HEK293T (cell line): ENCODE data around the gene CNP.

Source experiments
- CTCF ChIA-PET: fragments of 350-600 bp; formaldehyde crosslinking; extraction: SDS; loops from one replicate; lab custom pipeline; 2021; ENCODE audit warnings: antibody characterized with exemption, inconsistent platforms; lab: Yijun Ruan, JAX
- POLR2A ChIA-PET: fragments of 350-600 bp; formaldehyde crosslinking; extraction: SDS; loops from one replicate; lab custom pipeline; 2020; ENCODE audit warnings: antibody characterized with exemption, inconsistent platforms; lab: Yijun Ruan, JAX
- DNase-seq: peaks from one replicate; pipeline ENCODE4 v3.0.0; 2012; ENCODE audit warnings: mixed read lengths; ENCODE audit errors: extremely low spot score
- ARNT ChIP-seq: fragments of 450-650 bp; IDR thresholded peaks from 2 replicates; pipeline ENCODE4 v1.6.1; 2017; ENCODE audit warnings: mild to moderate bottlenecking
- BHLHE40 ChIP-seq: fragments of 450-650 bp; IDR thresholded peaks from 2 replicates; pipeline ENCODE4 v1.6.1; 2016; ENCODE audit warnings: mild to moderate bottlenecking, moderate library complexity, borderline replicate concordance
- CTBP1 ChIP-seq: fragments of 450-650 bp; IDR thresholded peaks from 2 replicates; pipeline ENCODE4 v1.6.1; 2016; ENCODE audit warnings: borderline replicate concordance
- ELF4 ChIP-seq: fragments of 450-650 bp; IDR thresholded peaks from 2 replicates; pipeline ENCODE4 v1.6.1; 2017; ENCODE audit warnings: antibody characterized with exemption
- FOXA1 ChIP-seq: fragments of 450-650 bp; IDR thresholded peaks from 2 replicates; pipeline ENCODE4 v1.6.1; 2016; ENCODE audit warnings: mild to moderate bottlenecking
- FOXK2 ChIP-seq: fragments of 450-650 bp; IDR thresholded peaks from 2 replicates; pipeline ENCODE4 v1.6.1; 2016; ENCODE audit warnings: mild to moderate bottlenecking
- FOXM1 ChIP-seq: fragments of 450-650 bp; IDR thresholded peaks from 2 replicates; pipeline ENCODE4 v1.6.1; 2017; ENCODE audit warnings: mild to moderate bottlenecking, borderline replicate concordance
- HDGF ChIP-seq: fragments of 450-650 bp; IDR thresholded peaks from 2 replicates; pipeline ENCODE4 v1.6.1; 2017; ENCODE audit warnings: antibody characterized with exemption, borderline replicate concordance
- L3MBTL2 ChIP-seq: fragments of 450-650 bp; conservative IDR thresholded peaks from 2 replicates; pipeline ENCODE4 v1.6.1; 2016; ENCODE audit warnings: mild to moderate bottlenecking
- LEF1 ChIP-seq: fragments of 450-650 bp; IDR thresholded peaks from 2 replicates; pipeline ENCODE4 v1.6.1; 2017; ENCODE audit warnings: mild to moderate bottlenecking, borderline replicate concordance
- PKNOX1 ChIP-seq: fragments of 450-650 bp; IDR thresholded peaks from 2 replicates; pipeline ENCODE4 v1.6.1; 2016
- SP1 ChIP-seq: fragments of 450-650 bp; IDR thresholded peaks from 2 replicates; pipeline ENCODE4 v1.6.1; 2017
- SUZ12 ChIP-seq: fragments of 450-650 bp; IDR thresholded peaks from 2 replicates; pipeline ENCODE4 v1.6.1; 2016; ENCODE audit warnings: mild to moderate bottlenecking
- TARDBP ChIP-seq: fragments of 450-650 bp; IDR thresholded peaks from 2 replicates; pipeline ENCODE4 v1.6.1; 2016
- ZNF384 ChIP-seq: fragments of 450-650 bp; IDR thresholded peaks from 2 replicates; pipeline ENCODE4 v1.6.1; 2016

CNP gene

GRCh38 chr17:41919840-41920579, 46.6 kb upstream of the CNP start:
- ChIA-PET POLR2A (interaction anchor here (0.6 to 5.7 kb wide), 16 partner anchors 9 to 230 kb away, joined by 3 to 148 read pairs (median 6); partner anchors contain the start of genes CNP, DNAJC7, EIF1 and JUP), CTCF (interaction anchor here (0.6 to 2.3 kb wide), 3 partner anchors 11 to 447 kb away, joined by 3 to 8 read pairs (median 5); partner anchors contain the start of gene ODAD4)
- DNase-seq, result no peak
- TF ChIP-seq FOXK2, result no peak
- TF ChIP-seq FOXM1, result no peak
- no peak for TF ChIP-seq HDGF
- TF ChIP-seq ARNT, result no peak
- TF ChIP-seq SUZ12, result no peak
- TF ChIP-seq BHLHE40, result no peak
- no peak for TF ChIP-seq TARDBP
- no peak for TF ChIP-seq LEF1
- no peak for TF ChIP-seq PKNOX1

- TF ChIP-seq L3MBTL2, result no peak
- TF ChIP-seq BHLHE40, result no peak
- no peak for TF ChIP-seq TARDBP
- no peak for TF ChIP-seq CTBP1
- TF ChIP-seq FOXA1, result no peak
- no peak for DNase-seq
- ChIA-PET POLR2A (interaction anchor here (1.0 to 5.7 kb wide), 4 partner anchors 9 to 255 kb away, joined by 3 to 148 read pairs (median 12); partner anchors contain the start of genes CNP and ODAD4), CTCF (interaction anchor here (1.0 kb wide), 1 partner anchor 258 kb away, joined by 5 read pairs; no protein-coding TSS in a partner anchor)
Observed at GRCh38 chr17:41920580-41920955, 46.0 kb upstream of the CNP start.

- TF ChIP-seq HDGF, result no peak
- TF ChIP-seq L3MBTL2, result no peak
- no peak for TF ChIP-seq FOXM1
- TF ChIP-seq PKNOX1, result no peak
- ChIA-PET POLR2A (interaction anchor here (1.1 to 1.2 kb wide), 2 partner anchors 231 to 238 kb away, joined by 3 to 4 read pairs; partner anchors contain the start of gene EIF1), CTCF (no interaction called here)
- no peak for DNase-seq
Observed at GRCh38 chr17:41925991-41926590, 40.5 kb upstream of the CNP start.

- DNase-seq, result no peak
- CTCF ChIA-PET, result interaction anchor here (0.6 to 0.7 kb wide), 2 partner anchors 263 to 1678 kb away, joined by 3 read pairs; no protein-coding TSS in a partner anchor
- TF ChIP-seq CTBP1 (no peak), SUZ12 (no peak), PKNOX1 (peak; percentile 85), FOXA1 (no peak), ZNF384 (peak; percentile 86), SP1 (no peak), L3MBTL2 (no peak), BHLHE40 (no peak)
- POLR2A ChIA-PET, result interaction anchor here (1.0 to 6.6 kb wide), 8 partner anchors 9 to 118 kb away, joined by 3 to 148 read pairs (median 12); partner anchors contain the start of genes ACLY, DNAJC7, KLHL11 and P3H4
Observed at GRCh38 chr17:41928693-41929251, 37.8 kb upstream of the CNP start.

- ChIA-PET CTCF (interaction anchor here (0.6 to 2.5 kb wide), 12 partner anchors 8 to 272 kb away, joined by 3 to 12 read pairs (median 3); partner anchors contain the start of gene ACLY), POLR2A (interaction anchor here (0.5 to 6.6 kb wide), 44 partner anchors 9 to 272 kb away, joined by 3 to 148 read pairs (median 5); partner anchors contain the start of genes ACLY, CNP, DNAJC7 and EIF1)
- peak; percentile 99 for DNase-seq
- TF ChIP-seq ZNF384 (no peak), HDGF (no peak), L3MBTL2 (peak; percentile 65), TARDBP (no peak), LEF1 (no peak), BHLHE40 (no peak), FOXA1 (no peak), CTBP1 (no peak), ELF4 (peak; percentile 87), PKNOX1 (peak; percentile 90)
Observed at GRCh38 chr17:41930009-41930832, 36.4 kb upstream of the CNP start, which contains the start of gene ODAD4. ODAD4 (plus strand) TSS chr17:41930617; CDS start chr17:41930724, 107 bp downstream.
